ENCODE measurements around the gene LRP5.
"Not testable (repeated sequence)": the region's sequence is repeated elsewhere in the genome, so short reads cannot be mapped to it uniquely, and the experiment has no call there.

The LRP5 gene

DNA sequence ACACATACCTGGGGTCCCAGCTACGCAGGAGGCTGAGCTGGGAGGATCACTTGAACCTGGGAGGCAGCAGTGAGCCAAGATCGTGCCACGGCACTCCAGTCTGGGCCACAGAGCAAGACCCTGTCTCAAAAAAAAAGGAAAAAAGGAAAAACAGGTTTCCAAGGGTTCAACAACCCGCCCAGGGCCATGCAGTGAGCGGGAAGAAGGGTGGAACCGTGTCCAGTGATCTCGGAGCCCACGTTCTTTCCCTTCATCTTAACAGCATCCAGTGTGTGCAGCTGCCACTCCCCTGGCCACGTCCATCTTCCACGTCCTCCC, 14.9 kb upstream of the LRP5 start:
- TF ChIP-seq CTCF (IDR thresholded peaks at IDR 0.05; ENCODE audit: borderline replicate concordance, insufficient read depth, low read depth, low read length) = no peak
- H3K4me3 ChIP-seq (ENCODE audit: low read depth, low read length) = no peak overlapping the region

GRCh38 chr11:68297812-68298658, 14.4 kb upstream of the LRP5 start:
- peak; percentile 95 for TF ChIP-seq CTCF (IDR thresholded peaks at IDR 0.05; ENCODE audit: borderline replicate concordance, insufficient read depth, low read depth, low read length)
- no peak overlapping the region for H3K4me3 ChIP-seq (ENCODE audit: low read depth, low read length)

- no peak for TF ChIP-seq CTCF (IDR thresholded peaks at IDR 0.05; ENCODE audit: borderline replicate concordance, insufficient read depth, low read depth, low read length)
- no peak overlapping the region for H3K4me3 ChIP-seq (ENCODE audit: low read depth, low read length)
These were observed 13.5 kb upstream of the LRP5 start for GRCh38 chr11:68298659-68299516.

- H3K4me3 ChIP-seq (ENCODE audit: low read depth, low read length) = not testable (repeated sequence)
These were observed 12.9 kb upstream of the LRP5 start for GRCh38 chr11:68299517-68299879.

- no peak overlapping the region for H3K4me3 ChIP-seq (ENCODE audit: low read depth, low read length)
- TF ChIP-seq CTCF (IDR thresholded peaks at IDR 0.05; ENCODE audit: borderline replicate concordance, insufficient read depth, low read depth, low read length) = peak; percentile 17; the same call in 1 of the 2 replicates
These were observed 12.1 kb upstream of the LRP5 start for GRCh38 chr11:68300076-68300830.

DNA sequence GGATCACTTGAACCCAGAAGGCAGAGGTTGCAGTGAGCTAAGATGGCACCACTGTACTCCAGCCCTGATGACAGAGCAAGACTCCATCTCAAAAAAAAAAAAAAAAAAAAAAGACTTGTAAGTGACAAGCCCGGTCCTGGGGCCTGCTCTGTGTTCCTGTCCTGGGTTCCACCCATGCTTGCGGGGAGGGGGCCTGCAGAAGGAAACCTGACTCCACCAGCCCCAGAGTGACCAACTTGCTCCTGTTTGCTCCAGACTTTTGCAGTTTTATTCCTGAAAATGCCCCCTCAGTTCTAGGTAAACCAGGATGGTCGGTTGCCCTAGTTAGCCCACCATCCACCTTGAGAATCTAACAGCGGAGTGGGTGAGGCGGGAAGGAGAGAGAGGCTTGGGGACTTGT, 10.1 kb upstream of the LRP5 start:
- no peak overlapping the region for H3K4me3 ChIP-seq (ENCODE audit: low read depth, low read length)
- TF ChIP-seq CTCF (IDR thresholded peaks at IDR 0.05; ENCODE audit: borderline replicate concordance, insufficient read depth, low read depth, low read length) = no peak

- no peak for TF ChIP-seq CTCF (IDR thresholded peaks at IDR 0.05; ENCODE audit: borderline replicate concordance, insufficient read depth, low read depth, low read length)
- H3K4me3 ChIP-seq (ENCODE audit: low read depth, low read length) = no peak overlapping the region
These were observed 9.7 kb upstream of the LRP5 start for GRCh38 chr11:68302670-68303069.
